Activated CD4-positive, alpha-beta T cell treated with anti-CD3 and anti-CD28 coated beads, Interleukin-2, Interleukin-6, amounts not matched to agents 100 ng/mL and 50 ng/mL, durations not matched to agents 16 hours and 8 hours (primary cell): ENCODE measurements around the gene PIGS.
"Not testable (repeated sequence)": the region's sequence is repeated elsewhere in the genome, so short reads cannot be mapped to it uniquely, and the experiment has no call there.

Experiments used
- DNase-seq: peaks from one replicate; pipeline ENCODE4 v3.0.0-alpha.2; 2020

The PIGS gene

GRCh38 chr17:28578246-28579195 lies 7.2 kb upstream of the PIGS start:
- no peak for DNase-seq

- DNase-seq, result no peak
Observed at GRCh38 chr17:28577466-28577824, 6.1 kb upstream of the PIGS start.

DNA sequence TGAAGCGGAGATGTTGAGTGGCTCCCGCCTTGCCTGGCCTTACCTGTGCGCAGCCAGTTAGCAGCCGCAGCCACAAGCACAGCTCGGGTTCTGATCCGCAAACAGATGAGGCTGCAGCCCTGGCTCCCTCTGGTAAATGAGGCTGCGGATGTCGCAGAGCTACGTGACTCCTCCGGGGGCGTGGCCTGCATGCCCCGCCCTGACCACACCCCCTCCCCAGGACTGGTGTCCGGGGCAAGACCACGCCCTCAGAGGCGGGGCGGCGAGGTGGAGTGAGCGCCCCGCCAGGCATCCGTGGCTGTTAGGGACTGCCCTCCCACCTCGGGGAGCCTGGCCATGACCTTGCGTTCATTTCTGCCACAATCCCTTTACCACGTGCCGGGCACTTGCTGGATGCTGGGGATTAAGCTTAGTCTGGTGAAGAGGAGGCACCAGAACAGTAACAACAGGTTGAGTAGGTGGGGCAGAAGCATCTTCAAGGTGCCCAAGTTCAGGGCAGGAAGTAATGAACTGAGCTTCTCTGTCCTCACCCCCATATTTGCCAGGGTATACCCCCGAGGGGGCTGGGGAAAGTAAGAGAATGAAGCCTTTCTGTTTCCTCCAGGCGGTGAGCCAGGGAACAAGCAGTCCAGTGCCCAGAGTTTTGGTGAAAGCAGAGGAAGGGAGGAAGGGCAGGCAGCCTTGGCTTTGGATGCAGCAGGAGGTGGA lies 5.6 kb upstream of the PIGS start, which contains the start of gene ALDOC:
TSS of gene ALDOC (minus strand) at position 138 of the 708 bp plus-strand sequence. CDS start 1,363 bp downstream, outside the sequence.
- peak; percentile 98 for DNase-seq

GRCh38 chr17:28576016-28576415 lies 4.7 kb upstream of the PIGS start:
- not testable (repeated sequence) for DNase-seq

GRCh38 chr17:28575126-28575795 lies 3.9 kb upstream of the PIGS start:
- DNase-seq, result no peak

DNA sequence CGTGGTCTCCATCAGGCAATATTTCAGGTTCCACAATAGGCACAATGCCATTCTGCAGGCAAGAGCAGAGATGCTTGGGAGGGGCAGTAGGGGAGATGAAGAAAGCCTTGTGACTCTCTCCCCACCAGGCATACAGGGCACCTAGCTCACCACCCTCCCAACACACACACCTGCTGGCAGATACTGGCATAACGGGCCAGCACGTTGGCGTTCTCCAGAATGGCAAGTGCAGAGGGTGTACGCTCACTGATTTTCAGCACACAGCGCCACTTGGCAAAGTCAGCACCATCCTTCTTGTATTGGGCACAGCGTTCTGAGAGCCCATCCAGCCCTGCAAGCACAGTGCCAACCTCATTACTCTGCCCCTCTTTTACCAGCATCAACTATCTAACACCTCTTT lies 3.2 kb upstream of the PIGS start:
- DNase-seq, result no peak

DNA sequence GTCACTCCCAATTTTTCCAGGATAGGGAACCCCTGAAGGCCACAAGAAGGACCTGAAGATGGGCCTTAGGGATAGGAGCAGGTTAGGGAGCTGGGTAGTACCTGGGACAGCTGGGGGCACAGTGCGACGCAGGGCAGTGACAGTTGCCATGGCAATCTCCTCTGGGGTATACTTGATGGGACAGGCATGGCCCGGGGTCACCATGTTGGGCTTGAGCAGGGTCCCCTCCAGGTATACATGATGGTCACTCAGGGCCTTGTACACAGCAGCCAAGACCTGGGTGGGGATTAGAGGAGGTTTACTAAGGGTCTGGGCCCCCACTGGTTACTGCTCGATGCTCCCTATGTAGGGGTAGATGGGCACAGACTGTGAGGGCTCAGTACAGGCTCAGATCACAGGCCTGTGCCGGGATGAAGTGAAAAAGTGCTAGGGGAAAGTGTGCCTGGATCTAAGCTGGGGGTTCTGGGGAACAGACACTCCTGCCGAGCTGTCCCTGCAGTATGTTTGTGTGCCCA lies 2.7 kb upstream of the PIGS start:
- DNase-seq, result no peak

DNA sequence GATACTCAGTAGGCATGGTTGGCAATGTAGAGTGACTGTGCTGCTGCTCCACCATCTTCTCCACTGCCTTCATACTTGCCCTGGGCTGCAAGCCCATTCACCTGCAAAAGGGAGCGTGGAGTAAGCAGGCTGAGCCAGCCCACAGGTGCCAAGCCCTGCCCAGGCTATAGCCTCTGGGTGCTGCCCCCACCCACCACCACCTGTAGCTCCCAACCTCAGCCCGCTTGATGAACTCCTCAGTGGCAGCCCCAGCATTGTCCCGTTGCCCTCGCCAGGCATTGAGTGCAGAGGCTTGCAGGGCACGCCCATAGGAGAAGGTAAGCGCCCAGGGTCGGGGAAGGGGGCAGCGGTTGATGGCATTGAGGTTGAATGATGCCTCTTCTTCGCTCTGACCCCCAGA lies 2.2 kb upstream of the PIGS start:
- no peak for DNase-seq

DNA sequence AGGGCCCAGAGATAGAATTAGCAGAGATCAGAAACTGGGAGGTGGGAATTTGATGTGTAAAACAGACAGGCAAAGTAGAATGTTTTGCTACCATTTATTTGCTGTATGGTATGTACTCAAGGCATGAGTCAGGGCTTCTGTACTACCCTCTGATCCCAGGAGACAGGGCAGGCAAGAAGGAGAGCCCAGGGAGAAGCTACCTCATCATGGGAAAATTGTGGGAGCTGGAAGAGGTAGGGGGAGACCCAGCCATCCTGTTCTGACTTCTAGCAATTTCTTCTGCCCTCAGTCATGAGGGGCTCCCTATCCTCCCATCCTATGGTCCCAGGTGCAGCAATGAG lies 1.7 kb upstream of the PIGS start:
- DNase-seq, result no peak

- no peak for DNase-seq
Observed at GRCh38 chr17:28572259-28573039, 1.1 kb upstream of the PIGS start.

- DNase-seq, result peak; percentile 63
Observed at GRCh38 chr17:28570716-28571360, 486 bp downstream of the PIGS start.

DNA sequence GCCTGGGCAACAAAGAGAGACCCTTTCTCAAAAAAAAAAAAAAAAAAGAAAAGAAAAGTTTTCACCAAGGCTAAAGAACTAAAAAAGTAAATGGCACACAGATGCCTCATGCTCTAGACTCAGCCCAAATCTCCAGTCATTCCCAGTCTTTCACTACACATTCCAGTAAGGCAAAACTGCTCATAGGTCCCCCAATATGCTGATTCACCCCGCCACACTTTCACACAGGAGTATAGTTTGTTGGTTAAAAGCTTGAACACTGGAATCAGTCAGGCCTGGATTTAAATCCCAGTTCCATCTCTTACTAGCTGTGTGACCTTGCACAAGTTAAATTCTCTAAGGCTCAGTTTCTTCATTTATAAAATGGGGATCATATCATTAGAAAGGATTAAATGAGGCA lies 1.9 kb downstream of the PIGS start:
- DNase-seq, result no peak

DNA sequence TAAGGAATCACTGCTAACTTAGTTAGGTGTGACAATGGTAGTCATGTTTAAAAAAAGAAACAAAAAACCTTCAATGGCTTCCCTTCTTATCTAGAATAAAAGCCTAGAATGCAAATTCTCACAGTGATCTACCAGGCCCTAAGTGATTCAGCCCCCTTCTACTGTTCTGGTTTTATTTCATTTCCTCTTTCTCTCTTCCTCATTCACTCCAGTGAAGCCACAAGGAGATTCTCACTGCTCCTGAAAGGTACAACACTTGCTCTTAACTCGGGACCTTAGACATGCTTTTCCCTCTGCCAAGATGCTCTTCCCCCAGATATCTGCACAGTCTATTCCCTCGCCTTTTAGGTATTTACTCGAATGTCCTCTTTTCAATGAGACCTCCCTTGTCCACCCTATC lies 3.7 kb downstream of the PIGS start:
- DNase-seq, result no peak

- no peak for DNase-seq
Observed at GRCh38 chr17:28563475-28563874, 7.8 kb downstream of the PIGS start.

GRCh38 chr17:28555022-28555421 lies 16.3 kb downstream of the PIGS start:
- no peak for DNase-seq

DNA sequence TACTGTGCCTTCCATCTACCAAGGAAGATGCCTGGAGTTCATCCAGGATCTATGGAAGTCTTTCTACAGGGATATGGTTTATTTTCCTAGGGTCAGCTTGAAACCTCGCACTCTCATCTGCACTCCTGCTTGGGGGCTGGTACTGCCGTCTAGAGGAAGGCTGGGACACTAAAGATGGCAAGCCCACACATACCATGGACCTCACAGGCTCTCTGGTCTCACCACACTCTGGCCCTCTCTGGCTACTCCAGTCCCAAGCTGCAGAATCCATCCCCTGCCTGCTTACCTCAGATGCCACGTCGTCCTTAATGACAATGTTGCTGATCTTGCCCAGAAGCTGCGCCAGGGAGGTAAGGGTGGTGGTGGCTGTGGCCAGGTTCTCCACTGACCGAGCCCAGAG lies 16.8 kb downstream of the PIGS start:
- DNase-seq, result no peak

- DNase-seq, result no peak
Observed at GRCh38 chr17:28553000-28553505, 18.3 kb downstream of the PIGS start.

DNA sequence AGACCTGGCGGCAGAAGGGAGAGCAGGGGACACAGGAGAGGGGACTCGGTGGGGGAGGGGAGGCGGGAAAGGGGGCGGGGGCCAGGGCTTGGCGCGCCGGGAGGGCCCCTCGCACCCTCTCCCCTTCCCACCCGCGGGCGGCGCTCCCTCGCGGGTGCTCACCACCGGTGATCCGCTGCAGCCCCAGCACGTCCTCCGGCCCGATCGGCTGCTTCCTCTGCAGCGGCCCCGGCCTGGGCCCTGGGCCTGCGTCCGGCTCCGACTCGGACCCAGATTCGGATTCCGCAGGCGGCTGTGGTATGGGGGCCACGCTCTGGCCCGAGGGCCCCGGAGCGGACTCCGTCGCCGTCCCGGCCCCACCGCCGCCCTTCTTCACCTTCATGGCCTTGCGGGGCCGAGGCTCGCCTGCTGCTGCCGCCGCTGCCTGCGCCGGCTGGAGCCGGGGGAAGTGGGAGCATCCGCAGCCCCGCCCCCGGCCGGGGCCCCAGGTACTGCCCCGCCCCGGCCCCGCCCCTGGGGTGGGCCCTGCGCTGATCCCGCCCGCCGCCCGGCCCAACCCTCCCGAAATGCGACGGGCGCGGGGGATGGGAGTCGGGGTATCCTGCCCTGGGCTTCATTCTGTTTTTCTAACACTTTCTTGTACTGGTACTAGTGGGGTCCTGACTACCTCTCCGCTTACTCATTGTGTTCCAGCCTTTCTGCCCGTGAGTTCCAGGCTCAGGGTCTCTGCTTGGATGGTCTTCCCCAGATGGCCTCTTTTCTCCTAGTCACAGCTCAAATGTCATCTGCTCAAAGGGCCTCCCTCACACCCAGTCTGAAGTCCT lies 18.9 kb downstream of the PIGS start, which contains the start of gene UNC119:
TSS of gene UNC119 (minus strand) at position 449 of the 824 bp plus-strand sequence. CDS start at position 382, 67 bp downstream.
- DNase-seq, result peak; percentile 86

DNA sequence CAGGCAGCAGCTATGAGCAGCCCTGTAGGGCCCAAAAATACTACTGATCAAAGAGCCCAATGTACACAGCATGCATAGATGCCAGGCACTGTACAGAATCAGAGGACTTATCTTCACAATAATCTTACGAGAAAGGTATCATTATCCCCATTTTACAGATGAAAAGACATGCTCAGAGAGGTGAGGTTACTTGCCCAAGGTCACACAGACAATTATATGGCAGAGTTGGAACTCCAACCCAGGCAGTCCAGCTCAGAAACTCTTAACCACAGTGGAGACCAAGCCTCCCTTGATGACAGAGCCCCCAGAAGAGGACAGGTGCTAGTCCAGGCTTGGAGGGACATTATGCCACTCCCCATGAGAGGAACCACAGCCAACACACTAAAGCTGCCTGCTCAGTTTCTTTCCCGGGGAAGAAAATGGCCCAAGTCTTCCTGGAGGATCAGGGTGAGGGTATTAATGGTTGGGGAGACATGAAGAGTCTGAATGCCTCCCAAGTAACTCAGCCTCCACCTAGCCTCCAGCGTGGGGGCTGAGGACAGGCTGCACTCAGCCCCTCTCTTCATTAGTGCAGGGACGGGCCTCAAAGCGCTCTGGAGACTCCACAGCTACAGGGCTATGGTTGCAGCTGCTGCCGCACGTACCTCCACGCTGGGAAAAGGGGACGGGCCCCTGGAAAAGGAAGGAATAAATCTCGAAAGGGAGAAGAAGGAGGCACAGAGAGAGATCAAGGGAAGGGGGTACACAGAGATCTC lies 19.7 kb downstream of the PIGS start:
- DNase-seq, result no peak

DNA sequence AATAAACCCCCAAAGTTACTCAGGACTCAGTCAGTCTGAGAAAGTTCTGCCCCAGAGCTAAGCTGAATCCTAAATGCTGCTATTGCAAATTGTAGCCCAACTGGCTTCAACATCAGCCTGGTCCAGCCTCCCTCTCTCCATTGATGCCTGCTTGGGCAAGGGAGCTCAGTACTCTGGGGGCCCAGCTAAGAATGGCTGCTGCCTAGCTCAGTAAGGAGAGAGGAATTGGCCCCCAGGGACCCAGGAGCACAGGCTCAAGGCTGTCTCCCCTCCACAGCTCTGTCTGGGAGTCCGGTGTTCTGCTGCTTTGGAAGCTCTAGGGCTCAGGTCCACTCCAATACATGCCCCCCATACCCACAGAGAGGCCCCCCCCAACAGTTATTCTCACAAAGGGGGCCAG lies 20.5 kb downstream of the PIGS start:
- no peak for DNase-seq
